ENCODE data around the gene TOR1AIP2. TPM values are rescaled to one million over a fixed set of nuclear protein-coding genes. Genes with fewer than 3 reads are reported as not detected.

TOR1AIP2 gene
- total RNA-seq, 1 donor from 2014 or later: 85.3 TPM

DNA sequence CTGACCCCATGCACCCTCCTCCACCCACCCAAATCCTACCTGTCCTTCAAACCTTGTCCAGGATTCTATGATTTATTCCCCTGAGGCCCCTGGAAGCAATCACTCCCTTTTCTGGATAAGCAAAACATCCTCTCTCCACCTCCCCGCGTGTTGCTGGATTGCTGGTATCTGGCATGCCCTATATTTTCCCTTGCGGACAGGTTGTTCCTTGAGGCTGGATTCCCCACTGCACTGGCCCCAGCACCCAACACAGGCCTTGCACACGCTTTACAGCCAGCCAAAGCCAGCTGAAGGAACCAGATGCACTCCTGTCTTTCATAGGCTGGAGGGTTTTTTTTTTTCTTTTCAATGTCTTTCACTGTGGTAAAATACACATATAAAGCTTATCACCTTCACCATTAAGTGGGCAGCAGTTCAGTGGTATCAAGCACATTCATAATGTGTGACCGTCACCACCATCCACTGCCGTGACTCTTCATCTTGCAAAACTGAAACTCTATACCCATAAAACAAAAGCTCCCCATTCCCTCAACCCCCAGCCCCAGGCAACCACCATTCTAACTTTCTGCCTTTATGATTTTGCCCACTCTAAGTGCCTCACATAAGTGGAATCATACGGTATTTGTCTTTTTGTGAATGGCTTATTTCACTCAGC, 50.9 kb downstream of the TOR1AIP2 start:
- peak; percentile 9 for DNase-seq (ENCODE audit: low spot score)

DNA sequence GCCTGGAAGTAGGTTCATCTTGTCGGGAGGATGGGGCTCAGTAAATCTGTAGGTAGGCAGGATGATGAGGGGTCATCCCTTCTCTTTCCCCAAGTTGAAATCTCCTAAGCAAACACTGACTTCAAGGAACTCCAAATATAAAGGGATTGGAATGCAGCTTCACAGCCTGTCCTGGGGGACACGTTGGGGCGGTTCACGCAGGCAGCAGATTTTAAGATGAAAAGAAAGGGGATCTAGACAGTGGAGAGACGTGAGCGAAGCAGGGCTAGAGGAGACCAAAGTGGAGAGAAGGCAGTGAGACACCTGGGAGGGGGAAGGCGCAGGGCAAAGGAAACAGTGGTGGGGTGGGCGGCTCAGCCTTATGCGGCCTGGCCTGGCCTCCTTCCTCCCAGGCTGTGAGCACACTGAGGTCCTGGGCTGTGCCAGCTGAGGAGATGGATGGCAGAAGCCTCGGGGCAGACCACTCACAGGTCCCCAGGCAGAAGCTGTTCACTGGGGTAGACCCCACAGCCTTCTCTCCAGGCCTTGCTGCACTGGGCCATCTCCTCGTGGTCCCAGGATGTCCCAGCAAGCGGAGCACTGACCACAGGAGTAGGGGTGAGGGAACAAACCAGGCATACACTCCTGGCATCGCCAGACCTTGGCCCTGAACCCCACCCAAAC, 51.7 kb downstream of the TOR1AIP2 start:
- peak; percentile 78 for DNase-seq (ENCODE audit: low spot score)

DNA sequence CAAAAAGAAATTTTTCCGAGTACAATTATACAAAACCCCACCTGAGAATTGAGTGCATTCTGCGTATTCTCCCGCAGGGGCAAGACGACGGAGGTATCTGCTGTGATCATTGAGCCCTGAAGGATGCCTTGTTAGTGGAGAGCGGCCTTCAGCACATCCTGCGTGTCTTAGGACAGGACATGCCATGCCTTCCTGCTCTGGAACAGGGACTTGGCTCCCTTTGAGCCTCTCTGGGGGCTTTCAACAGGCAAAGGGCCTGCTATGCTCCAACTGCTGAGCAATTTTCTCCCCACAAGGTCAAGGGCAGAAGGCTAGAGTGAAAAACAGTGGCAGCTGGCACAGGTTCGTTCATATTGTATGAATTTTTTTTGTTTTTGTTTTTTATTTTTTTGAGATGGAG, 52.4 kb downstream of the TOR1AIP2 start:
- peak; percentile 28 for DNase-seq (ENCODE audit: low spot score)

DNA sequence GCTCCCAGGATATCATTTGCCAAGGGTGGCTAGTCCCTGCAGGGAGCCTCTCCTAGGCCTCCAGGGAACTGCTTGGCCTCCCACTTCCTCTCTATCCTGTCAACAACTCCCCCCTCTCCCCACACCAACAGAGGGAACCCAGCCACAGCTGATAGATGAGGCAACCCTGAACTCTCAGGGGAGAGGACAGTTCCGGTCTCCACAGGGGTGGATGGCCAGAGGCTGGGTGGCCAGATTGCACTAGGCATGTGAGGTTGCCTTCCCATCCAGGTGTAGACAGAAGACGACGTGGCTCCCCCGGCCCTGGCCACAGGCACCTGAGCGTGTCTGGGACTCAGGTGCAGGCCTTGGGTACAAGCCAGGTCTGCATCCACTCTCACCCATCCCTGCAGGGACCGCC, 53.3 kb downstream of the TOR1AIP2 start:
- DNase-seq (ENCODE audit: low spot score): peak; percentile 74

DNA sequence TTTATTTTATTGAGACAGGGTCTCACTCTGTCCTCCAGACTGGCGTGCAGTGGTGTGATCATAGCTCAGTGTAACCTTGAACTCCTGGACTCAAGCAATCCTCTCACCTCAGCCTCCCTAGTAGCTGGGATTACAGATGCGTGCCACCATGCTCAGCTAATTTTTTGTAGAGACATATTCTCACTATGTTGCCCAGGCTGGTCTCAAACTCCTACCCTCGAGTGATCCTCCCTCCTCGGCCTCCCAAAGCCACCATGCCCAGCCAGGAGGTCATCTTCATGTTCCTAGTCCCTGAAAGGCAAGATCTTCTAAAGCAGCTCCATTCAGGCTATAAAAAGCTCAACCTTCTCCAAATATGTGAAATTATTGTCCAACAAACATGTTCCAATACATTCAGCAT, 53.9 kb downstream of the TOR1AIP2 start:
- DNase-seq (ENCODE audit: low spot score): peak; percentile 11

DNA sequence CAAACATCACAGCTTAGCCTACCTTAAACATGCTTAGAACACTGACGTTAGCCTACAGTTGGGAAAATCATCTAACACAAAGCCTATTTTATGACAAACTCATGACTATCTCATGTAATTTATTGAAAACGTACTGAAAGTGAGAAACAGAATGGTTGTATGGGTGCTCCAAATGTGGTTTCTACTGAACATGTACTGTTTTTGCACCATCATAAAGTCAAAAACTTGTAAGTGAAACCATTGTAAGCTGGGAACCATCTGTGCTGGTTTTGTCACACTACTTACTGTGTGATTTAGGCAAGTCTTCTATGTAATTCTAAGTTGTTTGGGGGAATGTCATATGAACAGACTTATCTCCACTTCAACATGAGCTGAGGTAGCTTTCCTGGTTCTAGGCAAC, 55.5 kb downstream of the TOR1AIP2 start:
- DNase-seq (ENCODE audit: low spot score): no peak

DNA sequence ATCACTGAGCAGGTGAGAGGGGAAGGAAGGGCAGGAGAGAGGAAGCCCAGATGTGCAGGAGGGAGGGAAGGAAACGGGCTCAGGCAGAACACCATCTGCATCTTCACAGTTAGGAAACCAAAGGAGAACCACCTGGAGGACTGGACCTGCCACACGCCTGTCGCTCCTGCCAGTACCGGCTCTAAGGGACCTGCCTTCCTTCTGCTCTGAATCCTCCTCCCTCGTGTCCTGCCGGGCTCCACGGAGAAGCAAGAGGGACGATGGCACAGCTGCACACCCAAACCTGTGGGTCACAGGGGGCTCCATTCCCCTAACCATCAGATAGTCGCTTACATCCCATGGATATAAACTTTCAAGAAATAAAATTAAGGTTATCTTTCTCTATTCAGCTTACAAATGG, 56.1 kb downstream of the TOR1AIP2 start:
- DNase-seq (ENCODE audit: low spot score): peak; percentile 69

DNA sequence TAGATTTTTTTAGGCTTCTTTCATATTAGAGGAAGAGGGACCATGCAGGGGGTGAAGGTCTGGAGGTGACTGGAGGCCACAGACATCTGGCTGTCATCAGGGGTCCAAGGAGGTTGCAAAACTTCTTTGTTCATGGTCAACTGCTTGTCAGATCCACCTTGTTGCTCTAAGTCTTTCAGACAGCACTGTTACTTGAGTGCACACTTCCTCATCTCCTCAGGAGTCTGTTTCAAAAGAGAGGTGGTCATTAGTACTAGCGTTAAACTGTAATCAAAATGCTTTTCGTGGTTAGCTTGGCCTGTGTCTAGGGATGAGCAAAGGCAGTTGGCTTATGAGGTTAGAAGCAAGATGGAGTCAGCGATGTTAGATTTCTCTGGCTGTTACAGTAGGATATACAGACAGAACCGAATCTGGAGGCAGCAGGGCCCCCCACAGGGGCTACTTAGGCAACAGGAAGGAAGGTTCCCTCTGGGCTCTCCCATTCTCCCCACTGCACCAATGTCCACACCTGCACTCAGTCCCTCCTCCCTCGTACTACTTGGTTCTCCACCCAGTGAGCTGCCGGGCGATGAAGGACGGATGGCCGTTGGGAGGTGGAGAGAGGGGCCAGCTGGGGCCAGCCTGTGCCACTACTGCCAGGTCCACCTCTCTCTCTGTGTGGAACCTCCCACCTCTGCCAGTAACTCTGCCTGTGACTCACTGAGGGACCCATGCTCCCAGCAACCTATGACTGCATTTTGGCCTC, 57.2 kb downstream of the TOR1AIP2 start:
- peak; percentile 73 for DNase-seq (ENCODE audit: low spot score)

DNA sequence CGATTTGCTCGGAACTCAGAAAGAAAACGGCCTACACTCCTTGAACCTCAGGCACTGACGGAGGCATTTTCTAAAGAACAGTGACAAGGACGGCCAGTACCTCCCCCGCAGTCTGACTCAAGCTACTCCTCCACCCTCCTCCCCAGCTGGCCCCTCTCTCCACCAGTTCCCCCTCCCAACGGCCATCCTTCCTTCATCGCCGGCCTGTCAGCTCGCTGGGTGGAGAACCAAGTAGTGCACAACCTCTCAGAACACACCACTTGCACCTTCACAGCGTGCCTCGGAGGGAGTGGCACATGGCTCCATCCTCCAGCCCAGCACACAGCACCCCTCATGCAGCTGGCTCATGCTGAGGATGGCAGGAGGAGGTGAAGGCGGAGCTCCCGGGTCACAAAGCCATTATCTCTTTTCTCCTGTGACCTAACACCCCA, 58.8 kb downstream of the TOR1AIP2 start:
- peak; percentile 71 for DNase-seq (ENCODE audit: low spot score)

DNA sequence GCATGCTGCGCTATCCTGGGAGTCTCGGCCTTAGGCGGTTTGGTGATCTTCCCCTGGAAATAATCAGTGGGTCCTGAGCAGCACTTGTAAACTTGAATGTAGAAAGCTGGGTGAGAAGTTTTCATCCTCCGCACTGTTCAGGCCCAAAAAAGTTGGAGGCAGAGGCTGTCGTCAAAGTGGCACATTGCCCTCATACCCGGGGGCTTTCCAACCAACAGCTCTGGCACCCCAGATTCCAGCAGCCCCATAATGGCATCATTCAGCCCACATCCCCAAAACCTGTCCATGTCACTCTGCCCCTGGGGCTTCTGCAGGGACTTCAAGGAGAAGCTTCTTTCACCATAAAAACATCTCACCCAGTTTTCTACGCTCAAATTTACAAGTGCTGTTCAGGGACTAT, 59.3 kb downstream of the TOR1AIP2 start:
- DNase-seq (ENCODE audit: low spot score): peak; percentile 26

DNA sequence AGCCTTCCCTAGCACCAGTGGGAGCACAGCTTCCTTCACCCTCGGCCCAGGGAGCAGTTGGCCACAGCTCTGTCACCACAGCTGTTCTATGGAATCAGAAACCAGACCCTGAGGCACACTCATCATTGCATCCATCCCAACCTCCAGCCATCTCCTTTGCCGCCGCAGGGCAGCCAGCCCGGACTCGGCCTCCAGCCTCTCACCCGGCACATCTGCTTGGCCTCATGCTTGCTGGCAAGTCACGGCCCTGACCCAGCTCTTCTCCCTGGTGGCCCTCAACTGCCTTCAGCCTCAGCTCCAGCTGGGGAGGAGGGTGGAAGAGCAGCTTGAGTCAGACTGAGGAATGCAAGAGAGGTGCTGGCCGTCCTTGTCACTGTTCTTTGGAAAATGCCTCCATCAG, 59.8 kb downstream of the TOR1AIP2 start:
- DNase-seq (ENCODE audit: low spot score): peak; percentile 89

DNA sequence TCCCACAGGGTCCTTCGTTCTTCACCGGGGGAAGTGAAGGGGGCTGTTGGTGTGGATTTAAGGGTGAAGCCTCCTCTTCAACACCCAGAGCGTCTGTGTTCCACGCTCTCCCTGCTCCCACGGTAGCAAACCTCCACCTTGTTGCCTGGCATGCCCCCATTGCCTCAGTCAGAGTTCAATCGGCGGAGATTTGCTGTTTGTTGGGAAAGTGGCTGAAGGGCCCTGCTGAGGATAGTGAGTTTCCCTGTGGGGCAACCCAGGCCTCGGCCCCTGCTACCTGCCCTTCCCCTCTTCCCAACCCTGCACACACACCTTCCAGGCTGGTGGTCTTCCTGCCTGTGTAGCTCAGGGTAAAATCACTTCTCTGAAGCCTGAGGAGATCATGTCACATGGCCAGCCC, 60.5 kb downstream of the TOR1AIP2 start:
- peak; percentile 64 for DNase-seq (ENCODE audit: low spot score)

DNA sequence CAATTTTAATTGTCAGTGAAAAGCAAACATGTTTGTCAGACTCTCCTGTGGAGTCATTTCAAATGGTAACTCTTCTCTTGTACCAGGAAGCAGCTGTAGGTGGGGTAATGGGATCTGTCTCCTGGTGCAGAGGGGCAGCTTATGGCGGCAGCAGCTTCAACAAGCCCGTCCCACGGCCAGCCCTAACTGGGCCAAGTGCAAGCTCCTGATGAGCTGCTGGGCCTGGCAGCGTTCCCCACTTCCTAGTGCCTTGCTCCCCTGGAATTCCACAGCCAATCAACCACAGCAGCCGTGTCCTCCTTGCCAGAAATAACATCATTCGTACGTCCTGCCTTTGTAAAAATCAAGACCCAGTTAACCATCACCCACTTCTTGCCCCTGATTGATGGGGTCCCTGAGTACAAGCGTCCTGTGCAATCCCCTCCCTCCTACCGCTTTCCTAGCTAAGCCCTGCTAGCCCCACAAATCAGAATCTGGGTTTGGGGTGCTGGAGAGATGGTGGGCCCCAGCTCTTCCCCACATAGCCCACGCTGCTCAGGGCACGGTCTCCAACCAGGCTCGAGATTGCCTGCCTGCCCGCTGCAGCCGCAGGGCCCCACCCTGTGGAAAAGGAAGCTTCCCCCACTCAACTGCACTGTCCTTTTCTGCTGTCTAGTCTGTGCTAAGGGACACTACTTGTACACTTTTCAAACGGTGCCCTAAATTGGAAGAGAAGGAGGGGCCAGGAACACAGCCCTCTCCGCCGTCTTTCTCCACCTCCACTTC, 61.2 kb downstream of the TOR1AIP2 start:
- DNase-seq (ENCODE audit: low spot score): peak; percentile 83

DNA sequence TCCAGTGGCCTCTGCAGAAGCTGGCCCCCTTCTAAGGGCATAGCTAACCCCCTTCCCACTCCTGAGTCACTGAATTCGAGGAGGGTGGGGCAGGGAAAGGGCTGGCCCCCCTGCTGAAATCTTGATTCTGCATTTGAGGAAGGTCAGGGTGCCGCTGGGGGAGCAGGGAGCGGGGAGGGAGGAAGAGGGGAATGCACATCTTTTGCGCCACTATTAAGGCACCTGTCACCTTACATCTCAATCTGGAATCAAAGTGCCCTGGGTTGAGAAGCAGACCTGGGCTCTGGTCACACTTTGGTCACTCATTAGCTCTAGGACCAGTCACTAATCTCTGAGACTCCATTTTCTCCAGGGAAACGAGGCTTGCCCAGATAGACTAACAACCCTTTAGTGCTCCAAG, 62.0 kb downstream of the TOR1AIP2 start:
- DNase-seq (ENCODE audit: low spot score): no peak

DNA sequence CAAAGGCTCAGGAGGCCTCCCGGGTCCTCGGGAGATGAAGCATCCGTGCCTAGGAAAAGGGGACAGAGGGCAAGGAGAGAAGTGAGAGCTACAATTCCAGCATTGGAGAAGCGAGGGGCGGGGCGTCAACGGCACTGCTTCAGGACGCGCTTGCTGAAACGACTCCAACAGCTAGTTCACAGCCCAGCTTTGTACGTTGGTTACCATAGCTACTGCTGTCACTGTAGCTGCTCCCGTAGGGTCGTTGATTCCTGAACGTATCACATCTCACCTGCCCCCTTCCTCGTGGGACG, 63.1 kb downstream of the TOR1AIP2 start:
- no peak for DNase-seq (ENCODE audit: low spot score)

DNA sequence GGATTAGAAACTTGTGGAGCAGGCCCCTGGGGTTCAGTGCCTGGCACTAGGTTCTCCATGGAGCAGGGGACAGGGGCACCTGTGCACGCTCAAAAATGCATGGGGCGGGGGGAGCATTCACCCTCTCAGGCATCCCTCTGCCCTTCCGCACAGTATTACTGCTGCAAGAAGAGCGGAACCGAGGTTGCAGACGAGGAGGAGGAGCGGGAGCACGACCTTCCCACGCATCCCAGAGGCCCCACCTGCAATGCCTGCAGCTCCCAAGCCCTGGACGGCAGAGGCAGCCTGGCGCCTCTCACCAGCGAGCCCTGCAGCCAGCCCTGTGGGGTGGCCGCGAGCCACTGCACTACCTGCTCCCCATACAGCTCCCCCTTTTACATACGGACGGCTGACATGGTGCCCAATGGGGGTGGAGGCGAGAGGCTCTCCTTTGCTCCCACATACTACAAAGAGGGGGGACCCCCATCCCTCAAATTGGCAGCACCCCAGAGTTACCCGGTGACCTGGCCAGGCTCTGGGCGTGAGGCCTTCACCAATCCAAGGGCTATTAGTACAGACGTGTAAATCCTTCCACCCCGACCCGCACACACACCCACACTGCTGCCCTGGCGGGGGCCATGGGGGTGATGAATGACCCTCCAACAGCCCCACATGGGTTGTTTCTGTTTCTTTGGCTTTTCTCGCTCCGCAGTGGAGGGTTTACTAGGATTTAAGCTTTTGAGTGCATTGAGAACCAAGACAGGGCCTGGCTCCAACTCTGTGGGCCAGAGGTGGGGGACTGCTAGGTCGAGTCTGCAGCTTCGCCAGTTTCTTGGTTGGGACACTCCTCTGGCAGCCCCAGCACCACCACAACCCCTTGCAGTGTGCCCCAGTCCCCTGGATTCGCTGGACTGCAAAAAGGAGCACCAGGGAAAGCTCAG, 63.7 kb downstream of the TOR1AIP2 start:
- peak; percentile 80 for DNase-seq (ENCODE audit: low spot score)

DNA sequence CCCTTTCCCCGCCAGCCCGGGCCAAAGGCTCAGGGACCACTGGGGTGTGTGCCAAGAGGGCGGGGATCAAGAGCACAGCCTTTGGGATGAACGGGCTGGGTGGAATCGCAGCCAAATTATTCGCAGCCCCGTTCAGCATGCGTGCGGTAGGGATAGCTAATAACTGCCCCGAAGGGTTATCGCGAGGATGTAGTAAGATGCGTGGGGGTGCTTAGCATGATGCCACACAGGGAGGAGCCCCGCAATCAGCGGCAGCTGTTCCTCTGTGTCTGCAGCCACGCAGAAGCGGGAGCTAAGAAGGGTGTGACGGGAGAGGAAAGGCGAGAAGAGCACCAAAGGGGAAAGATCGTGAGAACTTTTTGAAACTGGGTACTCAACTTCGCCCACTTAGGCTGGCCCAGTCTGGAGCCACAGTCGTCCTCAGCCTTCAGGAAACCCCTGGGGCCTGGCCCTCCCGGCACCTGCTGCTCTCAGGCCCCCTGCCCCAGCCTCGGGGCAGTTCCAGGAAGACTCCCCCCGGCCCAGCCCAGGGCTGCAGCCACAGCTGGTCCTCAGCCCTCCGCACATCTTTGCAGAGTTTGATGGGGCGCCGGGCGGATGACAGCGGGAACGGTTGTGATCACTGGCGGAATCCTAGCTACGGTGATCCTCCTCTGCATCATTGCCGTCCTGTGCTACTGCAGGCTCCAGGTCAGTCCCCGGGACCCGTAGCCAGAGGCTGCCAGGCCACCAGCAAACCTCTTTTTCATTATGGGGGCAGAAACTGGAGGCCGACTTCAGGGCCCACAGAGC, 64.9 kb downstream of the TOR1AIP2 start:
- no peak for DNase-seq (ENCODE audit: low spot score)

DNA sequence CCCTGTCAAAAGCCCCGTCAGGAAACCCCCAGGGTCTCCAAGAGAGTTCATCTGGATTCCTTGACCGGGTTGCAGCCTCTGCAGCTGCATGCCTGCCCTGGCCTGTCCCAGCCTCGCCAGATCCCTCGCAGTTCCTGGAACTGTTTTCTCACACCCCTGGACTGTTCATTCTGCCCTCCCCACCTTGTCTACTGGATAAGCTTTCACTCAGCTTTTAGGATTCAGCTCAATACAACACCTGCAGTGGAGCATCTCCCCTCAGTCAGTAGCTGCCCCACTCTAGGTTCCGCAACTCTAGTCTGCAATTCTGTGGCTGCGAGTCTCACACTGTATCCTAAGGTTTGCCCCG, 67.3 kb downstream of the TOR1AIP2 start:
- peak; percentile 67 for DNase-seq (ENCODE audit: low spot score)

DNA sequence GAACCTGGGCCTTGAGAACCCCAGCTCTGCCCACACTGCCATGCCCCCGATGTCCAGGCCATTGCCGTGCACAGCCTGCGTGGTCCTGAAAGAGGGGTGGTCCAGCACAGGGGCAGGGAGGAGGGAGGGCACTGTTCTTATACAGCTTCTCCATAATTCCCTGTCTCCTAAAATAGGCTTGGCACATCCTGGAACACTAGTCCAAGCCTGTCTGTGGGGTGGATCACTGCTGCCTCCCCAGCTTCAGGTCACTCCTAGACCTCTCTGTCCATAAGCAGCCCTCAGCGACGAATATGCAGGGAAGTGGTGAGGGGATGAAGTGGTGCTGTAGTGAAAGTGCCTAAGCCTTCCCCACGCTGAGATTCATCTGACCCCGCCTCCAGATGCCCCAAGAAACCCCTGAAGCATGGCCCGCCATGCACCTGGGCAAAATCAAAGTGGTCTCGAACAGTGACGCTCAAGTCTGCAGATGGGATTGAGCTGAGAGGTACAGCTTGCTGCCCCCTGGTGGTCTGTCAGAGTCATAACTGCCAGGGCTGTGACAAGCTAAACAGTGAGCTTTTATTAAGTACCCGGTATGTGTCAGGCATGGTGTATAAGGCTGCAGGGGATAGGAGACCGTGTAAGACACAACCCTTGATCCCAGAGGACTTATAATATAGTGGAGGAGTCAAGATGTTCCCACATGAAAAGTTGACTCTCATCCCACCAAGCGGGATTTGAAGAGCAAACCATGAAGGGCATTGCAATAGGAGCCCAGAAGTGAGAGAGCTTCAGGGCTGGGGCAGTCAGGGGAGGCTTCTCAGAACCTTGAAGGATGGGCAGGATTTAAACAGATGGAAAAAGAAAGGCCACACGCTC, 67.9 kb downstream of the TOR1AIP2 start:
- DNase-seq (ENCODE audit: low spot score): peak; percentile 89

Measured in mesenteric fat pad (tissue), 1 donor.